IMR-90 (cell line): ENCODE results near the gene FAM149B1. TPM values are rescaled to one million over a fixed set of nuclear protein-coding genes. Genes with fewer than 3 reads are reported as not detected.

Source experiments
- ATAC-seq: fragments of 200-7000 bp; cut with Tn5 transposase; 2 replicates; pipeline ENCODE4 v1.9.1; 2020; ENCODE audit warnings: low read depth, mild to moderate bottlenecking, moderate library complexity
- BruUV-seq: library from RNA; stranded (reverse); fragments of 400-500 nt; replicated peaks from 2 replicates; lab custom pipeline; 2021; lab: Mats Ljungman, UMichigan
- CTCF ChIA-PET: fragments of 300-600 bp; formaldehyde crosslinking; extraction: SDS; loops from one replicate; lab custom pipeline; 2021; ENCODE audit warnings: antibody characterized with exemption; lab: Yijun Ruan, JAX
- POLR2A ChIA-PET: fragments of 300-600 bp; sonication (Branson Sonifier 250); formaldehyde crosslinking; loops from one replicate; lab custom pipeline; 2022; ENCODE audit warnings: antibody characterized with exemption; ENCODE audit not compliant: unreplicated experiment; lab: Charles Lee
- DNase-seq: peaks from one replicate; pipeline ENCODE4 v3.0.0; 2013
- H2AFZ ChIP-seq: replicated peaks from 2 replicates; pipeline ENCODE3; 2013; ENCODE audit warnings: low read length, mild to moderate bottlenecking; ENCODE audit not compliant: poor library complexity
- H2AK5ac ChIP-seq: 2 replicates; pipeline ENCODE4 v1.6.1; 2013; ENCODE audit warnings: low read depth, low read length, inconsistent platforms
- H2AK9ac ChIP-seq: replicated peaks from 2 replicates; pipeline ENCODE3; 2013; ENCODE audit warnings: mild to moderate bottlenecking, low read depth, low read length, moderate library complexity; ENCODE audit not compliant: poor library complexity
- H2BK120ac ChIP-seq: 2 replicates; pipeline ENCODE4 v1.6.1; 2013; ENCODE audit warnings: low read depth, low read length, inconsistent platforms
- H2BK15ac ChIP-seq: 3 replicates; pipeline ENCODE4 v1.6.1; 2013; ENCODE audit warnings: low read depth, low read length, inconsistent platforms
- H2BK20ac ChIP-seq: 2 replicates; pipeline ENCODE4 v1.6.1; 2013; ENCODE audit warnings: low read depth, mild to moderate bottlenecking, inconsistent platforms, low read length, moderate library complexity
- H2BK5ac ChIP-seq: 2 replicates; pipeline ENCODE4 v1.6.1; 2013; ENCODE audit warnings: mild to moderate bottlenecking, low read depth, low read length, inconsistent platforms; ENCODE audit not compliant: poor library complexity, severe bottlenecking
- H3K14ac ChIP-seq: replicated peaks from 2 replicates; pipeline ENCODE4 v1.6.1; 2013; ENCODE audit warnings: low read depth, low read length, inconsistent platforms
- H3K18ac ChIP-seq: 2 replicates; pipeline ENCODE4 v1.6.1; 2013; ENCODE audit warnings: low read depth, low read length, control low read depth
- H3K23ac ChIP-seq: 2 replicates; pipeline ENCODE4 v1.6.1; 2013; ENCODE audit warnings: low read depth, low read length, inconsistent platforms
- H3K27ac ChIP-seq: 2 replicates; pipeline ENCODE4 v1.5.1; 2013; ENCODE audit warnings: mild to moderate bottlenecking, control low read depth, low read length; ENCODE audit not compliant: insufficient read depth
- H3K27me3 ChIP-seq: 2 replicates; pipeline ENCODE4 v1.6.1; 2013; ENCODE audit warnings: low read length; ENCODE audit not compliant: control insufficient read depth, insufficient read depth
- H3K36me3 ChIP-seq: 2 replicates; pipeline ENCODE4 v1.6.1; 2013; ENCODE audit warnings: low read length, mixed read lengths; ENCODE audit not compliant: control insufficient read depth, insufficient read depth
- H3K4ac ChIP-seq: 2 replicates; pipeline ENCODE4 v1.6.1; 2013; ENCODE audit warnings: low read depth, low read length, inconsistent platforms
- H3K4me1 ChIP-seq: 2 replicates; pipeline ENCODE4 v1.6.1; 2013; ENCODE audit warnings: low read length, mixed read lengths; ENCODE audit not compliant: control insufficient read depth, insufficient read depth
- H3K4me2 ChIP-seq: 2 replicates; pipeline ENCODE4 v1.6.1; 2013; ENCODE audit warnings: low read depth, mild to moderate bottlenecking, control low read depth, low read length, moderate library complexity
- H3K4me3 ChIP-seq: 2 replicates; pipeline ENCODE4 v1.5.1; 2013; ENCODE audit warnings: low read depth, mild to moderate bottlenecking, control low read depth, low read length, moderate library complexity; ENCODE audit not compliant: insufficient read depth
- H3K56ac ChIP-seq: 2 replicates; pipeline ENCODE4 v1.6.1; 2013; ENCODE audit warnings: low read length, inconsistent platforms; ENCODE audit not compliant: insufficient read depth; ENCODE audit errors: extremely low read depth
- H3K79me1 ChIP-seq, 2 experiments: 2 replicates each; pipeline ENCODE4 v1.6.1; 2013; ENCODE audit warnings: low read length in 2 of 2, inconsistent platforms in 1 of 2, low read depth in 1 of 2
- H3K9ac ChIP-seq: 2 replicates; pipeline ENCODE4 v1.6.1; 2013; ENCODE audit warnings: low read depth, low read length, control low read depth
- H3K9me1 ChIP-seq: 2 replicates; pipeline ENCODE4 v1.6.1; 2013; ENCODE audit warnings: low read length, inconsistent platforms; ENCODE audit not compliant: insufficient read depth
- H3K9me3 ChIP-seq: 2 replicates; pipeline ENCODE4 v1.6.1; 2013; ENCODE audit warnings: low read length; ENCODE audit not compliant: control insufficient read depth, insufficient read depth
- H4K20me1 ChIP-seq: 2 replicates; pipeline ENCODE4 v1.6.1; 2013; ENCODE audit warnings: low read length, inconsistent platforms; ENCODE audit not compliant: insufficient read depth
- H4K5ac ChIP-seq: 2 replicates; pipeline ENCODE4 v1.6.1; 2013; ENCODE audit warnings: mild to moderate bottlenecking, low read depth, low read length, control low read depth
- H4K8ac ChIP-seq, 2 experiments: 2 replicates each; pipeline ENCODE4 v1.6.1; 2013; ENCODE audit warnings: low read depth in 2 of 2, low read length in 2 of 2, control low read depth in 1 of 2, inconsistent platforms in 1 of 2
- H4K91ac ChIP-seq: 2 replicates; pipeline ENCODE4 v1.6.1; 2013; ENCODE audit warnings: low read depth, low read length, inconsistent platforms; ENCODE audit not compliant: insufficient read depth
- BHLHE40 ChIP-seq: fragments of 150-350 bp; IDR thresholded peaks from 2 replicates; pipeline ENCODE4 v1.6.1; 2016; ENCODE audit warnings: mild to moderate bottlenecking, low read depth, low read length
- CEBPB ChIP-seq: IDR thresholded peaks from 2 replicates; pipeline ENCODE4 v1.6.1; 2012; ENCODE audit warnings: low read depth, low read length, improper control_type of control experiment
- CHD1 ChIP-seq: IDR thresholded peaks from 2 replicates; pipeline ENCODE4 v1.6.1; 2012; ENCODE audit warnings: low read depth, low read length, improper control_type of control experiment
- CTCF ChIP-seq: conservative IDR thresholded peaks from 2 replicates; pipeline ENCODE4 v1.5.1; 2012; ENCODE audit warnings: mild to moderate bottlenecking, low read depth, low read length, improper control_type of control experiment
- ELK1 ChIP-seq: fragments of 150-350 bp; IDR thresholded peaks from 2 replicates; pipeline ENCODE4 v1.6.1; 2016; ENCODE audit warnings: low read depth, mild to moderate bottlenecking, low read length, moderate library complexity, borderline replicate concordance
- FOS ChIP-seq: fragments of 150-350 bp; IDR thresholded peaks from 2 replicates; pipeline ENCODE4 v1.6.1; 2016; ENCODE audit warnings: low read depth, low read length
- MAZ ChIP-seq: IDR thresholded peaks from 2 replicates; pipeline ENCODE4 v1.6.1; 2012; ENCODE audit warnings: low read depth, mild to moderate bottlenecking, low read length, improper control_type of control experiment, moderate library complexity, borderline replicate concordance
- MXI1 ChIP-seq: IDR thresholded peaks from 2 replicates; pipeline ENCODE4 v1.6.1; 2012; ENCODE audit warnings: low read depth, mild to moderate bottlenecking, low read length, moderate library complexity, borderline replicate concordance
- NFE2L2 ChIP-seq: fragments of 150-350 bp; IDR thresholded peaks from 2 replicates; pipeline ENCODE4 v1.6.1; 2016; ENCODE audit warnings: low read depth, mild to moderate bottlenecking, low read length
- POLR2A ChIP-seq: IDR thresholded peaks from 2 replicates; pipeline ENCODE4 v1.6.1; 2012; ENCODE audit warnings: mild to moderate bottlenecking, low read depth, low read length
- RAD21 ChIP-seq: IDR thresholded peaks from 2 replicates; pipeline ENCODE4 v1.6.1; 2012; ENCODE audit warnings: low read length, improper control_type of control experiment
- RCOR1 ChIP-seq: IDR thresholded peaks from 2 replicates; pipeline ENCODE4 v1.6.1; 2012; ENCODE audit warnings: mild to moderate bottlenecking, low read length, improper control_type of control experiment; ENCODE audit not compliant: insufficient replicate concordance
- RFX5 ChIP-seq: IDR thresholded peaks from 2 replicates; pipeline ENCODE4 v1.8.0; 2012; ENCODE audit warnings: low read depth, mild to moderate bottlenecking, low read length, moderate library complexity
- SMC3 ChIP-seq: fragments of 150-350 bp; IDR thresholded peaks from 2 replicates; pipeline ENCODE4 v1.6.1; 2016; ENCODE audit warnings: low read depth, mild to moderate bottlenecking, antibody characterized with exemption, low read length, moderate library complexity
- USF2 ChIP-seq: fragments of 150-350 bp; IDR thresholded peaks from 2 replicates; pipeline ENCODE4 v1.6.1; 2017; ENCODE audit warnings: mild to moderate bottlenecking, antibody characterized with exemption, low read length, low read depth
- WGBS, 2 experiments: methylation state at CpG; one replicate each; pipeline versions ENCODE4 v1.1.5 to v1.1.7; 2013; ENCODE audit warnings: missing lambda C conversion rate in 2 of 2; ENCODE audit not compliant: insufficient read length in 1 of 2; ENCODE audit errors: extremely low coverage in 2 of 2; 5-methylcytosine and 5-hydroxymethylcytosine counted together
- dilution Hi-C: fragments of 300-500 bp; cut with HindIII; formaldehyde crosslinking; loops from one replicate; pipeline ENCODE4 v1.14.3; 2018; ENCODE audit warnings: low sequenced_read_pairs; ENCODE audit not compliant: unreplicated experiment
- in situ Hi-C: fragments of 300-500 bp; cut with MboI; formaldehyde crosslinking; loops from 3 replicates; pipeline ENCODE4 v1.14.3; 2019; ENCODE audit warnings: low sequenced_read_pairs, inconsistent platforms, mixed read lengths
- intact Hi-C: fragments of 100-400 bp; cut with micrococcal nuclease; formaldehyde crosslinking; loops from 2 replicates; pipeline ENCODE4 v1.10.0; 2022
- polyA plus RNA-seq, 3 experiments: library from polyadenylated mRNA; depleted of rRNA; stranded (reverse); fragments of >200 nt; gene quantifications; 2 replicates each; pipeline ENCODE4 v1.2.3, GENCODE V29; 2012; ENCODE audit warnings: low replicate concordance in 1 of 3
- total RNA-seq: library from RNA; depleted of rRNA; stranded (reverse); fragments of >200 nt; gene quantifications from 2 replicates; pipeline ENCODE4 v1.2.3, GENCODE V29; 2012

The FAM149B1 gene
- total and polyA plus RNA-seq, 2 of the 4 experiments (the other 2 are of a cell fraction): 21.7 to 28.3 TPM

GRCh38 chr10:73139251-73139650, 28.7 kb upstream of the FAM149B1 start:
- Histone ChIP-seq H2AFZ (no peak overlapping the region), H4K91ac (no peak overlapping the region), H3K9me3 (no peaks in the 10 kb centered on the region), H4K5ac (no peak overlapping the region), H2AK5ac (no peak overlapping the region), H3K79me1 (peaks cover 3% of the 10 kb centered on the region in 2 experiments; a peak in 3 of 4 replicates), H3K4me1 (no peaks in the 10 kb centered on the region), H2BK20ac (no peak overlapping the region), H3K4me2 (no peak overlapping the region), H3K9me1 (0 out of 2 replicates have a peak, but pooled peaks cover 2% of the 10 kb centered on the region), H3K9ac (no peak overlapping the region), H2BK5ac (no peak overlapping the region), H3K4ac (no peak overlapping the region), H2BK15ac (no peak overlapping the region), H3K14ac (no peak overlapping the region), H3K4me3 (no peak overlapping the region), H3K27ac (no peak overlapping the region), H4K20me1 (no peaks in the 10 kb centered on the region), H2AK9ac (no peak overlapping the region), H3K56ac (no peak overlapping the region), H3K27me3 (no peaks in the 10 kb centered on the region), H4K8ac (no peak overlapping the region), H3K18ac (no peak overlapping the region), H3K36me3 (peaks cover 37% of the 10 kb centered on the region), H3K23ac (no peak overlapping the region), H2BK120ac (no peak overlapping the region)
- in situ Hi-C loops (no loop called here), dilution Hi-C loops (no loop called here), intact Hi-C loops (no loop called here)
- peak; percentile 42; the same call in 1 of the 2 replicates for ATAC-seq
- CTCF ChIA-PET: interaction anchor here (0.6 kb wide), 2 partner anchors 52 to 173 kb away, joined by 4 read pairs; no protein-coding TSS in a partner anchor
- WGBS, 2 experiments: no CpG with 5 or more reads among the region's 2 CpGs
- TF ChIP-seq CHD1: no peak
- no peak for TF ChIP-seq ELK1
- TF ChIP-seq MAZ: no peak
- TF ChIP-seq RCOR1: no peak
- TF ChIP-seq USF2: no peak
- no peak for TF ChIP-seq RAD21
- TF ChIP-seq CEBPB: no peak
- no peak for TF ChIP-seq POLR2A
- no peak for TF ChIP-seq NFE2L2
- no peak for TF ChIP-seq CTCF
- no peak for TF ChIP-seq MXI1
- TF ChIP-seq BHLHE40: no peak
- no peak for TF ChIP-seq RFX5
- no peak for TF ChIP-seq SMC3
- TF ChIP-seq FOS: no peak
- POLR2A ChIA-PET: no interaction called here
- no TSS peak for BruUV-seq
- no peak for DNase-seq
